Smooth muscle cell of the pulmonary artery (primary cell): ENCODE measurements around the gene CD109. TPM values are rescaled to one million over a fixed set of nuclear protein-coding genes. Genes with fewer than 3 reads are reported as not detected.

ENCODE experiments used
- total RNA-seq: library from RNA; depleted of rRNA; stranded (reverse); fragments of >200 nt; gene quantifications from 2 replicates; pipeline ENCODE4 v1.2.3, GENCODE V29; 2014

The CD109 gene
- total RNA-seq: 46.1 and 46.4 TPM in 2 replicates

DNA sequence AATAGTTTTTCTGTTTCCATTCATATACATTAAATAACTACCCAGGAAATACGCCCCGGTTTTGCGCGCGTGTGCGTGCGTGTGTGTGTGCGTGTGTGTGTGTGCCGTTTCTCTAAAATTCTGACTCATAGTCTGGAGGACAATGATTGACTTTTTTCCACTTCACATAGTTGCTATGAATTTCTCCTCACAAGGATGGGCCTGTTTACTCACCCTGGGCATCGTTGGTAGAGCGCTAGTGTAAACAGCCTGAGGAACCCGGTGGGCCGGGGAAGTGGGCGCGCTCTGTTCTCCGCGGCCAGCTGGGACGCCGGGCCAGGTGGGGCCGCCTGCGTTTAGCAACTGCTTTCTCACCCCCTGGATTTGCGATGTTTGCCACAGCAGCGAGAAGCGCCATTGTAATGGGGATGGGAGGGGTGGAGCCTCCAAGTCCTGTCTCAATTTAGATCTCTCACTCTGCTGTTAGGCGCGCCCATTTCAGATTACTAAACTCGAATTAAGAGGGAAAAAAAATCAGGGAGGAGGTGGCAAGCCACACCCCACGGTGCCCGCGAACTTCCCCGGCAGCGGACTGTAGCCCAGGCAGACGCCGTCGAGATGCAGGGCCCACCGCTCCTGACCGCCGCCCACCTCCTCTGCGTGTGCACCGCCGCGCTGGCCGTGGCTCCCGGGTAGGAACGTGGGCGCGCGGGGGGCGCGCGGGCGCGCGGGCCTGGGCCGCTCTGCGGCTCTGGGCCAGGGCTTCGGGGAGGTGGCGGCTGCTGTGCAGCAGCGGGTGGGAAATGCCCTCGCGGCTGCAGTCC lies at the start of gene CD109:
CD109 (plus strand) TSS at position 585 of the 803 bp plus-strand sequence; CDS start at position 598, 13 bp downstream.

DNA sequence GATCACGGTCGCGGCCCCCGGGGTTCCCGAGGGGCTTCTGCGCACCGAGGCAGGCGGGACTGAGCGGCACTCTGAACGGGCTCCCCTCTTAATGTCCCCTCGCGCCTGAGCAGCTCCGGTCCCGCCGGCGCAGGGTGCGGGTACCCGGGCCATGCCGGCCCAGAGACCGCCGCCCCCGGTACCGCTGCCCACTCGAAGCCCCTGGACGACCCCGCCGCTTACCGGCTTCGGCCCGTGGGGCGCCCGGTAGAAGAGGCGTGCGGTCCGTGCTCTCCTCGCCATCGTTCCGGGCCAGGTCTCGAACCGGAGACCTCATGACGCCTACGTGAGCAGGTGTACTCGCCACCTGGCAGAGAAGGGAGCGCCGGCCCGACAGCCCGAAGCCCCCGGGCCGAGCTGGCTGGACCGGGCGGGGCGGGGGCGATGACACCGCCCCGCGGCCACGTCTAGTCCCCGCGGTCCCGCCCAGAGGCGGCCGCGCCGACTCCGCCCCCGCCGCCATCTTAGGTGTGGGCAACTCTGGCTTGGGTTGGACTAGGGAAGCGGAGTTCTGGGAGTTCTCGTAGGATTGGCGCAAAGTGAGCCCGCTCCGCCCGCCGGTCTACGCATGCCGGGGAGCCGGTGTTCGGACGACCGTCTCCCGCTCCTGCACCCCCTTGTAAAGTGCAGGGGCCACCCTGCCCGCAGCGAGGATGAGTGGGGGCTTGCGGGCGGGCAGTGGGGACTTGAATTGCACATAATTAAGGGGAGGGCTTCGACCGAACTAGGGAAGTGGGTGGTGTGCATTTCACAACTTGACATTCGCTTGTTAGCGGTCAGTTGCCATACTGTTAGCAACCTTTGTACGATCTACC lies 42.2 kb upstream of the CD109 start, which contains the start of gene SLC17A5:
SLC17A5 (minus strand) TSS at position 422 of the 854 bp plus-strand sequence; CDS start at position 316, 106 bp downstream.

Other genes starting within 250 kb of the CD109 start
- 3.3 and 4.9 TPM in 2 replicates for gene CGAS, start 243.9 kb upstream of the CD109 start, total RNA-seq
- 31.1 and 34.3 TPM in 2 replicates for gene MTO1, start 234.5 kb upstream of the CD109 start, total RNA-seq
- 21,283 and 23,677 TPM in 2 replicates for gene EEF1A1, start 175.2 kb upstream of the CD109 start, total RNA-seq
- gene SLC17A5, start 42.2 kb upstream of the CD109 start, total RNA-seq: 57.4 and 58.1 TPM in 2 replicates